Measurements from ENCODE around the gene BAZ2A.

- TF ChIP-seq CTCF (IDR thresholded peaks at IDR 0.05; ENCODE audit: extremely low read depth in 1 of 2, insufficient read depth in 1 of 2, low read depth in 1 of 2, low read length in 2 of 2) (no peak), POLR2A (IDR thresholded peaks at IDR 0.05; ENCODE audit: low read depth, low read length) (no peak), GATA2 (IDR thresholded peaks at IDR 0.05; ENCODE audit: insufficient read depth, insufficient read length, low read depth, low read length) (no peak), MAX (IDR thresholded peaks at IDR 0.05; ENCODE audit: insufficient read depth, insufficient read length) (no peak), EZH2 (IDR thresholded peaks at IDR 0.05; ENCODE audit: borderline replicate concordance, low read depth, low read length, severe bottlenecking) (no peak), JUN (IDR thresholded peaks at IDR 0.05; ENCODE audit: borderline replicate concordance, insufficient read depth, insufficient read length, low read depth) (no peak)
Observed at GRCh38 chr12:56622535-56622934, 7.6 kb downstream of the BAZ2A start.
